Fibroblast of mammary gland (primary cell): ENCODE measurements around the gene FCER2.

Source experiments
- DNase-seq: peaks from one replicate; pipeline ENCODE4 v3.0.0-alpha.2; 2010; ENCODE audit warnings: low read depth
- H3K4me3 ChIP-seq: 2 replicates; pipeline ENCODE4 v1.5.1; 2011; ENCODE audit warnings: low read depth, mild to moderate bottlenecking, low read length, moderate library complexity; ENCODE audit not compliant: control insufficient read depth
- TF ChIP-seq, protein P1 (sequence below): conservative IDR thresholded peaks from 2 replicates; pipeline ENCODE4 v1.5.1; 2011; ENCODE audit warnings: low read depth, low read length, inconsistent platforms; ENCODE audit not compliant: control insufficient read depth, insufficient read depth

Gene FCER2

GRCh38 chr19:7733376-7733775 lies 31.4 kb upstream of the FCER2 start:
- TF ChIP-seq, protein P1, sequence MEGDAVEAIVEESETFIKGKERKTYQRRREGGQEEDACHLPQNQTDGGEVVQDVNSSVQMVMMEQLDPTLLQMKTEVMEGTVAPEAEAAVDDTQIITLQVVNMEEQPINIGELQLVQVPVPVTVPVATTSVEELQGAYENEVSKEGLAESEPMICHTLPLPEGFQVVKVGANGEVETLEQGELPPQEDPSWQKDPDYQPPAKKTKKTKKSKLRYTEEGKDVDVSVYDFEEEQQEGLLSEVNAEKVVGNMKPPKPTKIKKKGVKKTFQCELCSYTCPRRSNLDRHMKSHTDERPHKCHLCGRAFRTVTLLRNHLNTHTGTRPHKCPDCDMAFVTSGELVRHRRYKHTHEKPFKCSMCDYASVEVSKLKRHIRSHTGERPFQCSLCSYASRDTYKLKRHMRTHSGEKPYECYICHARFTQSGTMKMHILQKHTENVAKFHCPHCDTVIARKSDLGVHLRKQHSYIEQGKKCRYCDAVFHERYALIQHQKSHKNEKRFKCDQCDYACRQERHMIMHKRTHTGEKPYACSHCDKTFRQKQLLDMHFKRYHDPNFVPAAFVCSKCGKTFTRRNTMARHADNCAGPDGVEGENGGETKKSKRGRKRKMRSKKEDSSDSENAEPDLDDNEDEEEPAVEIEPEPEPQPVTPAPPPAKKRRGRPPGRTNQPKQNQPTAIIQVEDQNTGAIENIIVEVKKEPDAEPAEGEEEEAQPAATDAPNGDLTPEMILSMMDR, result no peak
- no peak overlapping the region for H3K4me3 ChIP-seq
- no peak for DNase-seq

- no peak within 1 kb of the TSS for H3K4me3 ChIP-seq
- DNase-seq, result no peak
- TF ChIP-seq, protein P1, result no peak
Observed at GRCh38 chr19:7732045-7732444, 30.1 kb upstream of the FCER2 start, which contains the start of gene CLEC4G. CLEC4G (minus strand) TSS chr19:7732110; CDS start chr19:7732102, 8 bp downstream.

DNA sequence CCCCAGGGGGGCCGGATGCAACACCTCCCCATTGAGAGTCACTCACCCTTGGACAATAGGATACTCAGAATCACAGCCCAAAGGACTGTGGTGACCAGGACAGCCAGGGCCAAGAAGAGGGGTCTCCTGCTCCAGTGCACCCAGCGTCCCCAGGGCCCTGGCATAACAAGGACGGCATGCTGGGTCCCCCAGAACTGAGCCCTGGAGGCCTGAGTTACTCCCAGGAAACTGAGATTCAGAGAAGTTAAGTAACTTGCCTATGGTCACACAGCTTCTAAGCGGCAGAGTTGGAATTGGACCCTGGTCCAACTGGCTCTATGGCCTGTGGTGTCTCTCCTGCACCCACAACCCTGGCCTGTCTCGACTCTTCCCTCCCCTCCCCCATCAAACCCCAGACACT lies 29.7 kb upstream of the FCER2 start:
- H3K4me3 ChIP-seq, result no peak overlapping the region
- TF ChIP-seq, protein P1, result no peak
- DNase-seq, result no peak

DNA sequence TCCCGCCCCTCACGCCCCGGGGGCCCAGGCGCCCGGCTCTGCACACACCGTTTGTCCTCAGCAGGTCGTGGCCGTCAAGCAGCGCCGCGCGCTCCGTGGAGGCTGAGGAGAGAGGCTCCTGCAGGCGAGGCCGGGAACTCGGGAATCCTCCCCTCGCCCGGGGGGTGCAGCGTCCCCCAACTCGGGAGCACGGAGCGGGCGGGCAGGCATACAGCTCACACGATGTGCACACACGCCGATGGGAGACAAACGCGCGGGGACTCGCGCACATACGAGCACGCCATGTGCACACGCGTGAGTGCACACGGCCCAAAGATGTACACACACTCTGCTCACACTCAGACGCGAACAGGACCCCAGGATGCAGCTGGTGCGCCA lies 29.3 kb upstream of the FCER2 start:
- TF ChIP-seq, protein P1, result no peak

DNA sequence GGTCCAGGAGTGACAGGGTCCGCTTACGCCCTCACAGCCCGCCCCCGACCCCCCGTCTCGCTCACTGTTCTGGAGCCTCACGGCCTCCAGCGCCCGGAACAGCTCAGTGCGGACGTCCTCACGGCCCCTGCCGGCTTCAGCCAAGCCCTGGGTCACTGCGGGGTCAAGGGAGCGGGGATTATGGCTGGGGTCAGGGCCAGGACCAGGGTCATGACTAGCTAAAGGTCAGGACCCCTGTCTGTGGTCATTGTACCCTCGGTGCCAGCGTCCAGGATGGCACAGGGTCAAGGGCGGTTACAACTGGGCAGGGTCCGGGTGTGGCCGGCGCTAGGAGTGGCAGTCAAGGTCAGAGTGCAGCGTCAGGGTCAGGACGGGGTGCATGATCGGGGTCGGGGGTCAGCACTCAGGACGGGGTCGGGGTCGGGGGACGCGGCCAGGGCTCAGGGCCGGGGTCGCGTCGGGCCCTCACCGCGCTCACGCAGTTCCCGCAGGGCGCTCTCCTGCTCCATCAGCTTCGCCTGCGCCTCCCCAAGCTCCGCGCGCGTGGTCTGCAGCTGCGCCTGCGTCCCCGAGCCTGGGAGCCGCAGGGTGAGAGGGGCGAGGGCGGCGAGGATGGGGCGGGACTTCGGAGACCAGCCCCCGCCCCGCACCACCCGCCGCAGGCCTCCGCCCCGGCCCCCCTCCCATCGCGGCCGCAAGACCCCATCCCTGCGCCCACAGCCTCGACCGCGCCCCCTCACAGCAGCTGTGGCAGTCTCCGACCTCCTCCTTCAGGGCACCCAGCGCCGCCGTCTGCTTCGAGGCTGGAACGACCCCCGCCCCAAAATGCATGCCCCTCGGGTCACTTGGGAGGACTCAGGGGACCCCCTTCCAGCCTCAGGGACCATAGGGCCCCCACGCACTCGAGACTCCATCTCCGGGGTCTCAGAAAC lies 28.6 kb upstream of the FCER2 start:
- H3K4me3 ChIP-seq, result no peak overlapping the region
- DNase-seq, result no peak
- TF ChIP-seq, protein P1, result no peak

More for the DNA sequence above, 29.3 kb upstream of the FCER2 start:
- no peak for DNase-seq
- no peak overlapping the region for H3K4me3 ChIP-seq

DNA sequence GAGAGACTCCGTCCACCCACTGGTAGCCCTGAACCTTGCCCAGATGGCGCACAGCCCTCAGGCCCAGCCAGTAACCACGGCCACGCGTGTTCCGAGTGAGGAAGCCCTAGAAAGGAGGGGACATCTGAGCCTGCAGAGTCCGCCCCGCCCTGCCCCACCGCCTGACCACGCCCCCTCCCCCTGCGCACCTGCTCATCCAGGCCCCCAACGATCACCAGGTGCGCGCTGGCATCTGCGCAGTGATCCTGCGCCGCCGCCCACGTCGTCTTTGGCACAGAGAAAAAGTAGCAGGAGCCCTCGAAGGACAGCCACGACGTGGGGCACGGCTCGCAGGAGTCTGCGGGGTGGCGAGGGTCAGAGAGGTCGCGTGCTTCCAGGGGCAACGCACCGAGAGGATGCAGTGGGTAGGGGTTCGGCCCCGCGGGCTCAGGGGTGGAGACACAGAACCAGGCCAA lies 27.9 kb upstream of the FCER2 start:
- TF ChIP-seq, protein P1, result no peak
- DNase-seq, result no peak
- no peak overlapping the region for H3K4me3 ChIP-seq

GRCh38 chr19:7729211-7729610 lies 27.3 kb upstream of the FCER2 start:
- TF ChIP-seq, protein P1, result no peak
- no peak for DNase-seq
- no peak overlapping the region for H3K4me3 ChIP-seq
